ENCODE data around the gene WIPI1.

Gene WIPI1

DNA sequence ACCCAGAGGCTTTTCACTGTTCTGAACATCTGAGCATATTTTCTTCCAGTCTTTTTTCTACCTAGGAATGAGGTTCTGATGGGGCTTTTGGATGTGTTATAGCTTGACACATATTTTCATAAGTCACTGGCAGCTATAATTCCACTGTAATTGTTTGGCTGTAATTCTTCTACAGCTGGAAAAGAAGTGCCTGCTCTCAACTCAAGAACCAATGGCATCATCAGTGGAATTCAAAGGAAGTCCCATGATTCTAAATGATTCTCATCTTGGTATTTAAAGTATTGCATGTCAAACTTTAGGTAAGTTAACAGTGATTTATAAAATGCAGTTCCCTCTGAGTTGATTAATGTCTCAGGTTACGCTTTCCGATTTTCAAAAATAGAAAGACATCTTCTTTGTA, 16.8 kb downstream of the WIPI1 start:
- Histone ChIP-seq H3K27ac (ENCODE audit: low read depth, low read length) (no peak overlapping the region), H3K9ac (ENCODE audit: low read depth in 1 of 2, low read length in 2 of 2) (no peak overlapping the region), H3K4me3 (ENCODE audit: low read depth in 1 of 2, low read length in 2 of 2) (no peak overlapping the region), H3K36me3 (ENCODE audit: control insufficient read depth in 1 of 2, insufficient read depth in 2 of 2, low read length in 2 of 2) (peaks cover 4 to 14% of the 10 kb centered on the region in 2 donors), H3K4me1 (ENCODE audit: control insufficient read depth in 1 of 2, insufficient read depth in 2 of 2, low read length in 2 of 2) (peaks cover 13 to 16% of the 10 kb centered on the region in 2 donors), H3K27me3 (ENCODE audit: control insufficient read depth in 1 of 2, insufficient read depth in 2 of 2, low read length in 2 of 2) (no peaks in the 10 kb centered on the region), H3K9me3 (ENCODE audit: control insufficient read depth in 1 of 2, low read length in 2 of 2) (no peaks in the 10 kb centered on the region)

DNA sequence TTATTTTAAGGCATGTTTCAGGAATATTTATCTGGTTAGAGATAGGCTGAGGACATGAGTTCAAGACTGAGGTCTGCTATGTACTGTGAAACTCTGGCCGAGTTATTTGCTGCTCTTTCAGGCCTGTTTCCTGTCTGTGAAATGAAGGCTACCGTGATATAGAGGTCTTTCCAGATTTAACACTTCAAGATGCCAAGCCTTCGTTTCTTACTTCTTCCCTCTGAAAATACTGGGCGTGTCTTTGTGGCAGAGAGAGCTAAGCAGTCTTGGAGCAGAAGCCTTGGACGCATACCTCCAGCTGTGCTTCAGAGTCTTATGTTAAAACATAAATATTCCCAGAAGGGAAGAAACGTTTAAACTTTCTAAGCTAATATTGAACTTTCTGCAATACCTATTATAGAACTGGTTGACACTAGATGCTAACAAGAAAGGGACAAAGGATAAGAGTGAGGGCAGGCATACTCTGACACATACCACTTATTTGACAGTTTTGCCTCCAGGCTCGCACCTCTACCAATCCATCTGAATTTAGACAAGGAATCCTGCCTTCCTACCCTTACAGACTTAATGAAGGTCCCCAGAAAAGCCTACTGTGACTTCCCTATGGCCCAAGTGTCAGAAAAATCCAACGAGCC, 17.5 kb downstream of the WIPI1 start:
- Histone ChIP-seq H3K4me1 (ENCODE audit: control insufficient read depth in 1 of 2, insufficient read depth in 2 of 2, low read length in 2 of 2) (peaks cover 13 to 16% of the 10 kb centered on the region in 2 donors), H3K27ac (ENCODE audit: low read depth, low read length) (no peak overlapping the region), H3K27me3 (ENCODE audit: control insufficient read depth in 1 of 2, insufficient read depth in 2 of 2, low read length in 2 of 2) (no peaks in the 10 kb centered on the region), H3K4me3 (ENCODE audit: low read depth in 1 of 2, low read length in 2 of 2) (no peak overlapping the region), H3K9ac (ENCODE audit: low read depth in 1 of 2, low read length in 2 of 2) (no peak overlapping the region), H3K9me3 (ENCODE audit: control insufficient read depth in 1 of 2, low read length in 2 of 2) (no peaks in the 10 kb centered on the region), H3K36me3 (ENCODE audit: control insufficient read depth in 1 of 2, insufficient read depth in 2 of 2, low read length in 2 of 2) (peaks cover 9 to 20% of the 10 kb centered on the region in 2 donors)

DNA sequence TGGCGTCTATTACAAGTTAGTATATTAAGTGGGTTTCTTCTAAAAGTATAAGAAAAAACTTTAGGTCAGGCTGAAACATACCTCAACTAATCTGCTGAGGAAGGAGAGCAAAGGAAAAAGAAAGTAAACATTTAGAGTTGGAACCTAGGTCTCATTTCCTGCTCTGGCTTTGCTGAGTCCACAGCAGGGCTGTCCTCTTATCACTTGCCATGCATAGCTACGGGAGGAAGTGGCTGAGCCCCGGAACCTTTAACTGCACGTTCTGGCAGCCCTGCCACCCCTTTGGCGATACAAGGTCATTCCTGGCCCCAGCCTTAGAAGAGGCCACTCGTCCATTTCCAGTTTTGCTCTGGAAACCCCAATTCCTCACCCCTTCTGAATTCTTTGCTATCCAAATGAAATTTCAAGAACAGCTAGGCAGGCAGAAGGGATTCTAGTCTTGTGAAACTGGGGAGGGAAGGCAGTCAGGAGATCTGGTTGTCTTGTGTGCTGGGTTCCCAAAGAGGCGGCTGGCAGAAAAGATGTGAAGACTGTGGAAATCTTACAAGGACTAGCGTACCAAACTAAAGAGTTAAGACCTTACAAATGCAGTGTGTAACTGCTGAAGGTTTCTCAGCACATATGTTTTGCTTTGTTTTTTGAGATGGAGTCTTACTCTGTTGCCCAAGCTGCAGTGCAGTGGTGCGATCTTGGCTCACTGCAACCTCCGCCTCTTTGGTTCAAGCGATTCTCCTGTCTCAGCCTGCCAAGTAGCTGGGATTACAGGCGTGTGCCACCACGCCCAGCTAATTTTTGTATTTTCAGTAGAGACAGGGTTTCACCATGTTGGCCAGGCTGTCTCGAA, 19.1 kb downstream of the WIPI1 start:
- H3K4me1 ChIP-seq (ENCODE audit: control insufficient read depth in 1 of 2, insufficient read depth in 2 of 2, low read length in 2 of 2) = peaks cover 13 to 16% of the 10 kb centered on the region in 2 donors
- H3K9me3 ChIP-seq (ENCODE audit: control insufficient read depth in 1 of 2, low read length in 2 of 2) = no peaks in the 10 kb centered on the region
- peaks cover 15 to 23% of the 10 kb centered on the region in 2 donors for H3K36me3 ChIP-seq (ENCODE audit: control insufficient read depth in 1 of 2, insufficient read depth in 2 of 2, low read length in 2 of 2)
- peak overlapping the region; percentile 48 for H3K27ac ChIP-seq (ENCODE audit: low read depth, low read length)
- H3K27me3 ChIP-seq (ENCODE audit: control insufficient read depth in 1 of 2, insufficient read depth in 2 of 2, low read length in 2 of 2) = no peaks in the 10 kb centered on the region
- peak overlapping the region; percentile 52 to 57 for H3K4me3 ChIP-seq (ENCODE audit: low read depth in 1 of 2, low read length in 2 of 2)
- H3K9ac ChIP-seq (ENCODE audit: low read depth in 1 of 2, low read length in 2 of 2) = peak overlapping the region; percentile 31 to 47

DNA sequence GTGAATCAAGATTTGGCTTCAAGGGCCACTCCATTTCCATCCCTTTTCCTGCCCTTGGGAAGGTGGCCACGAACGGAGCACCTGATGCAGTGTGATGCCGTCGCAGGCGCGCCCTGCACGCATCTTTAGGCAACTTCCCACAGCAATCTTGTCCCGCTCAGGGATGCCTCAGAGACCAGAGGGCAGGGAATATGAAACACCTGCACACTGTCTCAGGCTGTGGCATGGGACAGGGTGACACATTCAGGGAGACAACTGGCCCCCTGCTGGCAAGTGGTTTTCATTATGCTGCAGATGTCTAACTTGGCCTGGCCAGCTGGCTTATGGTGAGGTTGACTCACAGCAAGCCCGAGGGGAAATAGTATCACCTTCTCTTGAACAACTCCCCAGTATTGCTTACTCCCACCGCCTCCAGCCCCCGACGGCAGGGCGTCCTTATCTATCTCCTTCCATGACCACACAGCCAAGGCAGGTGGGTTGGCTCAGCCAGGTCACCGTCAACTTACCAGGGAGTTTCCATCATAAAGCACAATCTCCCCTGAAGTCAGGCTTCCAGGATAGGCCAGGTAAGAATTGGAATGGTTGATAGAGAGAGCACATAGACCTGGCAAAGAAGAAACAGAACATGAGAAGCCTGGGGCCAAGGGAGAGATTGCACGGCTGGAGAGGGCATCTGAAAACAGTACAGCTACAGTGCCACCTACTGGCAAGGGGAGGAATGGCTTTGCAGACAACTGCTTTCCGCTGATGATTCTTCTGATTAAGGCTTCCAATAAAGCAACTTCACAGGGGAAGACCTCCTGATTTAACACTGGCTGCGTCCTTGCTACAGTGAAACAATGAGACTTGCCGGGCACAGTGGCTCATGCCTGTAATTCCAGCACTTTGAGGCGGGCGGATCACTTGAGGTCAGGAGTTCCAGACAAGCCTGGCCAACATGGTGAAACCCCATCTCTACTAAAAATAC, 21.1 kb downstream of the WIPI1 start:
- Histone ChIP-seq H3K27me3 (ENCODE audit: control insufficient read depth in 1 of 2, insufficient read depth in 2 of 2, low read length in 2 of 2) (no peaks in the 10 kb centered on the region), H3K27ac (ENCODE audit: low read depth, low read length) (no peak overlapping the region), H3K4me1 (ENCODE audit: control insufficient read depth in 1 of 2, insufficient read depth in 2 of 2, low read length in 2 of 2) (peaks cover 13 to 16% of the 10 kb centered on the region in 2 donors), H3K36me3 (ENCODE audit: control insufficient read depth in 1 of 2, insufficient read depth in 2 of 2, low read length in 2 of 2) (peaks cover 23 to 43% of the 10 kb centered on the region in 2 donors), H3K9ac (ENCODE audit: low read depth in 1 of 2, low read length in 2 of 2) (no peak overlapping the region), H3K9me3 (ENCODE audit: control insufficient read depth in 1 of 2, low read length in 2 of 2) (no peaks in the 10 kb centered on the region), H3K4me3 (ENCODE audit: low read depth in 1 of 2, low read length in 2 of 2) (no peak overlapping the region)

DNA sequence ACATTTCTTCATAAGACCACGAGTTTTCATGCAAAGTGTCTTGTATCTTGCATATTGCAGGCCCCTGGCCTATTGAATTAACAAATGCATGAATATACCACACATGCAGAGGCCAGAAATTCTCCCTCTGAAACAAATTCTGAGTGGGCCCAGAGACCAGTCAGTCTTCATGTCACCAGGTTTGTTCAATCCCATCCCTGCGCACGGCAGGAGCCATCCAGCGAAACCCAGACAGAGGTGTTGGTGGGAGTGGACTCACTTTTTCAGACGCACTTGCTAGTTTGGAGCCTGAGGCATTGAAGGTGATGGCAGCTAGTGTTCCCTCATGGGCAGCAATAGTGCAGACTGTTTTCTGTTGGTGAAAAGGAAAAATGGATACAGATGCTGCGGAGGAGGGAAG, 21.9 kb downstream of the WIPI1 start:
- H3K36me3 ChIP-seq (ENCODE audit: control insufficient read depth in 1 of 2, insufficient read depth in 2 of 2, low read length in 2 of 2) = peaks cover 23 to 51% of the 10 kb centered on the region in 2 donors
- H3K27ac ChIP-seq (ENCODE audit: low read depth, low read length) = no peak overlapping the region

DNA sequence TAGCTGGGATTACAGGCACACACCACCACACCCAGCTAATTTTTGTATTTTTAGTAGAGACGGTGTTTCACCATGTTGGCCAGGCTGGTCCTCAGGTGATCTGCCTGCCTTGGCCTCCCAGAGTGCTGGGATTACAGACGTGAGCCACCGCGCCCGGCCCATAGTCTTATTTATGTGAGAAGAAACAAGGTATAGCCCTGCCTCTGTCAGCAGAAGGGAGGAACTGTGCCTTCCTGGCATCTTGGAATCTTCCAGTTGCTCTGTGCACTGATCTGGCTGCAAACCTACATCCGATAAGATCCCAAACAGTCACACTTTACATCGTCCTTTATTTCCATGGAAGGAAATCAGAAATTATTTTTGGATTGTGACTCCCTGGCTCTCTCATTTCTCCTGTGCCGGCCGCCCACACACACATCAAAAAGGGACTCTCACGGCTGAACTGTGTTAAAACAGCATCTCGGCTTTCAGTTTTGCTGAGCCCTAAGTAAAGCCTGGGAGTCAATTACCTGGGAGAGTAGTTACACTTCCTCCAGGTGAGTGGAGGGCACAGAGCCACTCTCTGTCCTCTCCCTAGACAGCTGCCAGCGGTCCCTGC, 23.3 kb downstream of the WIPI1 start:
- H3K9ac ChIP-seq (ENCODE audit: low read depth in 1 of 2, low read length in 2 of 2) = no peak overlapping the region
- no peaks in the 10 kb centered on the region for H3K27me3 ChIP-seq (ENCODE audit: control insufficient read depth in 1 of 2, insufficient read depth in 2 of 2, low read length in 2 of 2)
- no peak overlapping the region for H3K27ac ChIP-seq (ENCODE audit: low read depth, low read length)
- H3K36me3 ChIP-seq (ENCODE audit: control insufficient read depth in 1 of 2, insufficient read depth in 2 of 2, low read length in 2 of 2) = peaks cover 32 to 58% of the 10 kb centered on the region in 2 donors
- no peaks in the 10 kb centered on the region for H3K9me3 ChIP-seq (ENCODE audit: control insufficient read depth in 1 of 2, low read length in 2 of 2)
- peaks cover 13 to 16% of the 10 kb centered on the region in 2 donors for H3K4me1 ChIP-seq (ENCODE audit: control insufficient read depth in 1 of 2, insufficient read depth in 2 of 2, low read length in 2 of 2)
- H3K4me3 ChIP-seq (ENCODE audit: low read depth in 1 of 2, low read length in 2 of 2) = no peak overlapping the region

More for the DNA sequence above, 21.9 kb downstream of the WIPI1 start:
- peaks cover 13 to 16% of the 10 kb centered on the region in 2 donors for H3K4me1 ChIP-seq (ENCODE audit: control insufficient read depth in 1 of 2, insufficient read depth in 2 of 2, low read length in 2 of 2)
- no peaks in the 10 kb centered on the region for H3K27me3 ChIP-seq (ENCODE audit: control insufficient read depth in 1 of 2, insufficient read depth in 2 of 2, low read length in 2 of 2)
- H3K9me3 ChIP-seq (ENCODE audit: control insufficient read depth in 1 of 2, low read length in 2 of 2) = no peaks in the 10 kb centered on the region
- no peak overlapping the region for H3K9ac ChIP-seq (ENCODE audit: low read depth in 1 of 2, low read length in 2 of 2)
- H3K4me3 ChIP-seq (ENCODE audit: low read depth in 1 of 2, low read length in 2 of 2) = no peak overlapping the region

DNA sequence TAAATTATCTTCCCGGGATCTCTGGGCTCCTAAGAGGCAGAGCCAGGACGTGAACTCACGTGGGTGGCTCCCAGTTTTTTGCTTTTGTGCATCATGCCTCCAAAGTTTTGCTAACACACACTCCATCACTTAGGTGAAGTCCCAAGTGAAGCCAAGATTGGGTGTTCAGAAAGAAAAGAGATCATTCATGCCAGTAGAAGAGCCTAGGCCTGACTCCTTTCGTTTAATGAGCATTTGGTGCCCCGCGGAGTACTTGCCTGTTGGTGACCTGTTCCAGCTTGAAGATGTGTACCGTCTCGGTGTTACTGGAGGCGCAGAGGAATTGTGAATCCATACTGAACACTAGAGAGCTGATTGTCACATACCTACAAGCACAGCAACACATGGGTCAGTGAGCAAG, 24.1 kb downstream of the WIPI1 start:
- Histone ChIP-seq H3K4me1 (ENCODE audit: control insufficient read depth in 1 of 2, insufficient read depth in 2 of 2, low read length in 2 of 2) (peaks cover 11 to 13% of the 10 kb centered on the region in 2 donors), H3K9me3 (ENCODE audit: control insufficient read depth in 1 of 2, low read length in 2 of 2) (no peaks in the 10 kb centered on the region), H3K36me3 (ENCODE audit: control insufficient read depth in 1 of 2, insufficient read depth in 2 of 2, low read length in 2 of 2) (peaks cover 37 to 66% of the 10 kb centered on the region in 2 donors), H3K27ac (ENCODE audit: low read depth, low read length) (no peak overlapping the region), H3K4me3 (ENCODE audit: low read depth in 1 of 2, low read length in 2 of 2) (no peak overlapping the region), H3K27me3 (ENCODE audit: control insufficient read depth in 1 of 2, insufficient read depth in 2 of 2, low read length in 2 of 2) (no peaks in the 10 kb centered on the region), H3K9ac (ENCODE audit: low read depth in 1 of 2, low read length in 2 of 2) (no peak overlapping the region)

DNA sequence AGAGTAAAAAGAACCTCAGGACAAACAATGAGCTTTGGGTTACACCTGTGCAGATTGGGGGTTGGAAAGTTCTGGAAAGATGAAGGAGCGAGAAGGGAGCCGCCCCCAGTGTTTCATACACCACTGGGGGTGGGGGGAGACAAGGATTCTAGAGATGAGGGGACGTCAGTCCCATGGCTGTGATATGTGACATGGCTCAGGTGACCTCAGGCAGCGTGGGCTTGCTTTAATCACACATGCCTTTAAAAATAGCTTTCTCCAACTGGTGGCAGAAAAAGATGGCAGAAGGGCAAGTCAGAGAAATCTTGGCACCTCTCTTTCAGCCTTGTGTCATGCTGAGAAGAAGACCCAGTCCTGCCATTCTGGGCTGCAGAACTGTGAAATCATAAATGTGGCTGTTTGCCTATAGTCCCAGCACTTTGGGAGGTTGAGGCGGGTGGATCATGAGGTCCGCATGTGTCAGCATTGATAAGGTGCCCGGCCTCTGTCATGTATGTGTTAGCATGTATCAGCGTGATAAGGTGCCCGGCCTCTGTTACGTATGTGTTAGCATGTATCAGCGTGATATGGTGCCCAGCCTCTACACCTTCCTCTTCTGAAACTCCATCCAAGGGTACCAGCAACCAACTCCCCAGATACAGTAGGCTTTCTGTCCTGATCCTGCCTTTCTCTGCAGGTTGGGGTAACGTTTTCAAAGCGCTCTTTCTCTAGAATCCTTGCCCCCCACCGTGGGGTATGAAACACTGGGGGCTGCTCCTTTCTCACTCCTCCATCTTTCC, 25.0 kb downstream of the WIPI1 start:
- Histone ChIP-seq H3K9ac (ENCODE audit: low read depth in 1 of 2, low read length in 2 of 2) (no peak overlapping the region), H3K4me1 (ENCODE audit: control insufficient read depth in 1 of 2, insufficient read depth in 2 of 2, low read length in 2 of 2) (peaks cover 5 to 7% of the 10 kb centered on the region in 2 donors), H3K36me3 (ENCODE audit: control insufficient read depth in 1 of 2, insufficient read depth in 2 of 2, low read length in 2 of 2) (peaks cover 37 to 70% of the 10 kb centered on the region in 2 donors), H3K4me3 (ENCODE audit: low read depth in 1 of 2, low read length in 2 of 2) (no peak overlapping the region), H3K9me3 (ENCODE audit: control insufficient read depth in 1 of 2, low read length in 2 of 2) (no peaks in the 10 kb centered on the region), H3K27ac (ENCODE audit: low read depth, low read length) (no peak overlapping the region), H3K27me3 (ENCODE audit: control insufficient read depth in 1 of 2, insufficient read depth in 2 of 2, low read length in 2 of 2) (no peaks in the 10 kb centered on the region)

DNA sequence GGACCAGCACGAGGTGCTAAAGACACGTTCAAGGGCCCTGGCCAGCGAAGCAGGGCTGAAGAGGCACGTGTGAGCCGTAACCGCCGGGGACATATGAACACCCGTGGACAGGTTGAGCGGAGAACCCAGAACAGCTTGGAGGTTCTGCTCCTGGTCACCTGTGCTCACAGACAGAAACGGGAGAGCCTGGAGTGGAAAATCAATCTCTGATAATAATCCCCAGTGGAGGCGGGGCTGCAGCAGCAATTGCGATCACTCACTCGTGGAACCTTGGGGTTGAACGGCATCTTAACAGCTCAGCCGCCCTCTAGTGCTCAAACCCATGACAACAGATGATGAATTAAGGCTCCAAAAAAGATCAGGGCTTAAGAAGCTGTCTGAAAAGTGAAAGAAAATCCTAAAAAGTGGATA, 25.6 kb downstream of the WIPI1 start:
- Histone ChIP-seq H3K4me3 (ENCODE audit: low read depth in 1 of 2, low read length in 2 of 2) (no peak overlapping the region), H3K4me1 (ENCODE audit: control insufficient read depth in 1 of 2, insufficient read depth in 2 of 2, low read length in 2 of 2) (peaks cover 0 to 3% of the 10 kb centered on the region in 2 donors), H3K36me3 (ENCODE audit: control insufficient read depth in 1 of 2, insufficient read depth in 2 of 2, low read length in 2 of 2) (peaks cover 37 to 74% of the 10 kb centered on the region in 2 donors), H3K27ac (ENCODE audit: low read depth, low read length) (no peak overlapping the region), H3K27me3 (ENCODE audit: control insufficient read depth in 1 of 2, insufficient read depth in 2 of 2, low read length in 2 of 2) (no peaks in the 10 kb centered on the region), H3K9me3 (ENCODE audit: control insufficient read depth in 1 of 2, low read length in 2 of 2) (no peaks in the 10 kb centered on the region), H3K9ac (ENCODE audit: low read depth in 1 of 2, low read length in 2 of 2) (no peak overlapping the region)
